ENCODE data around the gene USP14. TPM values are rescaled to one million over a fixed set of nuclear protein-coding genes. Genes with fewer than 3 reads are reported as not detected.

USP14 gene
- total RNA-seq, 4 donors from 2014 or later = 31.1 to 40.1 (median 36.0) TPM

- WGBS, 2 donors = 96 to 98% methylated on average over 5 of the region's 5 CpGs
- Histone ChIP-seq H3K36me3 (peaks cover 4 to 100% (median 17%) of the 10 kb centered on the region in 3 donors), H3K27ac (no peak overlapping the region), H3K4me3 (no peak overlapping the region), H3K4me1 (no peaks in the 10 kb centered on the region), H3K9me3 (no peaks in the 10 kb centered on the region), H3K27me3 (no peaks in the 10 kb centered on the region)
- intact Hi-C loops (cut with DNase I) = no loop called here
- no peak for DNase-seq
- TF ChIP-seq, protein P1, sequence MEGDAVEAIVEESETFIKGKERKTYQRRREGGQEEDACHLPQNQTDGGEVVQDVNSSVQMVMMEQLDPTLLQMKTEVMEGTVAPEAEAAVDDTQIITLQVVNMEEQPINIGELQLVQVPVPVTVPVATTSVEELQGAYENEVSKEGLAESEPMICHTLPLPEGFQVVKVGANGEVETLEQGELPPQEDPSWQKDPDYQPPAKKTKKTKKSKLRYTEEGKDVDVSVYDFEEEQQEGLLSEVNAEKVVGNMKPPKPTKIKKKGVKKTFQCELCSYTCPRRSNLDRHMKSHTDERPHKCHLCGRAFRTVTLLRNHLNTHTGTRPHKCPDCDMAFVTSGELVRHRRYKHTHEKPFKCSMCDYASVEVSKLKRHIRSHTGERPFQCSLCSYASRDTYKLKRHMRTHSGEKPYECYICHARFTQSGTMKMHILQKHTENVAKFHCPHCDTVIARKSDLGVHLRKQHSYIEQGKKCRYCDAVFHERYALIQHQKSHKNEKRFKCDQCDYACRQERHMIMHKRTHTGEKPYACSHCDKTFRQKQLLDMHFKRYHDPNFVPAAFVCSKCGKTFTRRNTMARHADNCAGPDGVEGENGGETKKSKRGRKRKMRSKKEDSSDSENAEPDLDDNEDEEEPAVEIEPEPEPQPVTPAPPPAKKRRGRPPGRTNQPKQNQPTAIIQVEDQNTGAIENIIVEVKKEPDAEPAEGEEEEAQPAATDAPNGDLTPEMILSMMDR (IDR thresholded peaks at IDR 0.05) = no peak
- TF ChIP-seq POLR2A (IDR thresholded peaks at IDR 0.05) = no peak
Observed at GRCh38 chr18:251572-251971, 93.2 kb downstream of the USP14 start.

GRCh38 chr18:253121-253520, 94.8 kb downstream of the USP14 start:
- Histone ChIP-seq H3K4me1 (no peaks in the 10 kb centered on the region), H3K36me3 (peaks cover 0 to 100% (median 18%) of the 10 kb centered on the region in 3 donors), H3K27ac (no peak overlapping the region), H3K9me3 (no peaks in the 10 kb centered on the region), H3K27me3 (no peaks in the 10 kb centered on the region), H3K4me3 (no peak overlapping the region)
- intact Hi-C loops (cut with DNase I) = no loop called here
- no peak for TF ChIP-seq POLR2A (IDR thresholded peaks at IDR 0.05)
- TF ChIP-seq, protein P1 (IDR thresholded peaks at IDR 0.05) = no peak
- 82 to 95% methylated on average over 1 of the region's 1 CpG for WGBS, 2 donors
- no peak for DNase-seq

DNA sequence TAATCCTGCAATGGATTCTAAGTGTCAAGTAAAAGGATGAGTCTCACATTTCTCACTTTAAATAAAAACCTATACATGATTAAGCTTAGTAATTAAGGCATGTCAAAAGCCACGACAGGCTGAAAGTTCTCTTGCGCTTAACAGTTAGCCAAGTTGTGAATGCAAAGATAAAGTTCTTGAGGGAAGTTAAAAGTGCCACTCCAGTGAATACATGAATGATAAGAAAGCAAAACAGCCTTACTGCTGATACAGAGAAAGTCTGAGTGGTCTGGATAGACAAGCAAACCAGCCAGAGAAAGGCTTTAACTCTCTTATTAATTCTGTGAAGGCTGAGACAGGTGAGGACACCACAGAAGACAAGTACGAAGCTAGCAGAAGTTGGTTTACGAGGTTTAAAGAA, 96.8 kb downstream of the USP14 start:
- no peak overlapping the region for H3K4me3 ChIP-seq
- H3K4me1 ChIP-seq = no peaks in the 10 kb centered on the region
- H3K27me3 ChIP-seq = no peaks in the 10 kb centered on the region
- no peak for DNase-seq
- H3K36me3 ChIP-seq = peaks cover 0 to 100% (median 21%) of the 10 kb centered on the region in 3 donors
- intact Hi-C loops (cut with DNase I) = no loop called here
- TF ChIP-seq, protein P1 (IDR thresholded peaks at IDR 0.05) = no peak
- no peak for TF ChIP-seq POLR2A (IDR thresholded peaks at IDR 0.05)
- 97 to 99% methylated on average over 4 of the region's 4 CpGs for WGBS, 2 donors
- H3K27ac ChIP-seq = no peak overlapping the region
- H3K9me3 ChIP-seq = no peaks in the 10 kb centered on the region

GRCh38 chr18:260547-260946, 102.2 kb downstream of the USP14 start:
- no peak for DNase-seq
- H3K27ac ChIP-seq = no peak overlapping the region
- intact Hi-C loops (cut with DNase I) = no loop called here
- no peaks in the 10 kb centered on the region for H3K27me3 ChIP-seq
- TF ChIP-seq, protein P1 (IDR thresholded peaks at IDR 0.05) = no peak
- TF ChIP-seq POLR2A (IDR thresholded peaks at IDR 0.05) = no peak
- H3K4me3 ChIP-seq = no peak overlapping the region
- peaks cover 0 to 99% (median 21%) of the 10 kb centered on the region in 3 donors for H3K36me3 ChIP-seq
- 72 to 91% methylated on average over 2 of the region's 2 CpGs for WGBS, 2 donors
- H3K9me3 ChIP-seq = no peaks in the 10 kb centered on the region
- peaks cover 0 to 1% (median 0%) of the 10 kb centered on the region in 3 donors for H3K4me1 ChIP-seq

DNA sequence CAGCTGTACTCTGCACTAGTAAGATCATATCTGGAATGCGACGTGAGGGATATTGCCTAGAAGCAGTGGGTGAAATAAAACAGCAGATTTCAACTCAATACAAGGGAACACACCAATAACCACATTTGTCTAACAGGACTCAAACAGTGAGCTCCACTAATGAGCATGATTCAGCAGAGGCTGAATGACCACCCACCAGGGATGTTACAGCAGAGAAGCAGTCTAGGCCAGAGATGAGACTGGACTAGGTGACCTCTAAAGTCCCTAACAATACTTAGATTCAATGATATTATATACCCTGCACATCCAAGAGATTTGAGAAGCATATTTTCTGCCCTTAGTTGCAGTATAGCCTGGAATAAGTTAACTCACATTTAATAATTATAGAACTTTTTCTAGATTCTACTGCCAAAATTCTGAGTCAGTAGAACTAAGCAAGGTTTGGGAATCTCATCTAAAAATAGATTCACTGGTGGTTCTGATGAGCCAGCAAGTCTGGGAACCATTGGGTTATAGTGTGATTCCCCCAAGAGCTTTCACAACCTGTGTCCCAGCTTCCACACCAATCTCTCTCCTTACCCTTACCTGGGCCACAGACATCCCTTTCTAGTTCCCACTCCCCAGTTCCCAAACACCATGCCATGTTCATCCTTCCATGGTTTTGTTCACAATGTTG, 103.2 kb downstream of the USP14 start:
- no peak overlapping the region for H3K4me3 ChIP-seq
- 94 to 97% methylated on average over 2 of the region's 2 CpGs for WGBS, 2 donors
- no peaks in the 10 kb centered on the region for H3K27me3 ChIP-seq
- peaks cover 3 to 11% (median 3%) of the 10 kb centered on the region in 3 donors for H3K4me1 ChIP-seq
- no peak overlapping the region for H3K27ac ChIP-seq
- DNase-seq = no peak
- H3K9me3 ChIP-seq = no peaks in the 10 kb centered on the region
- no peak for TF ChIP-seq POLR2A (IDR thresholded peaks at IDR 0.05)
- TF ChIP-seq, protein P1 (IDR thresholded peaks at IDR 0.05) = no peak
- intact Hi-C loops (cut with DNase I) = no loop called here
- H3K36me3 ChIP-seq = peaks cover 0 to 90% (median 14%) of the 10 kb centered on the region in 3 donors

Small RNA genes within 50 kb of the gene (small RNA-seq; reads per million reads assigned to genes)
- gene MIR8078 = 0 reads per million in 4 donors

Other genes with a start within 250 kb of the USP14 start
- gene TUBB8B, start 108.9 kb upstream of the USP14 start, total RNA-seq = 1 to 10 TPM in 1 of 4 donors, under 1 TPM in 1, not detected in 2; 0.40 to 5.8 TPM
- gene THOC1, start 109.5 kb downstream of the USP14 start, total RNA-seq = 10 to 100 TPM; 17.6 to 59.7 (median 30.1) TPM